ENCODE measurements around the gene FGF14.

DNA sequence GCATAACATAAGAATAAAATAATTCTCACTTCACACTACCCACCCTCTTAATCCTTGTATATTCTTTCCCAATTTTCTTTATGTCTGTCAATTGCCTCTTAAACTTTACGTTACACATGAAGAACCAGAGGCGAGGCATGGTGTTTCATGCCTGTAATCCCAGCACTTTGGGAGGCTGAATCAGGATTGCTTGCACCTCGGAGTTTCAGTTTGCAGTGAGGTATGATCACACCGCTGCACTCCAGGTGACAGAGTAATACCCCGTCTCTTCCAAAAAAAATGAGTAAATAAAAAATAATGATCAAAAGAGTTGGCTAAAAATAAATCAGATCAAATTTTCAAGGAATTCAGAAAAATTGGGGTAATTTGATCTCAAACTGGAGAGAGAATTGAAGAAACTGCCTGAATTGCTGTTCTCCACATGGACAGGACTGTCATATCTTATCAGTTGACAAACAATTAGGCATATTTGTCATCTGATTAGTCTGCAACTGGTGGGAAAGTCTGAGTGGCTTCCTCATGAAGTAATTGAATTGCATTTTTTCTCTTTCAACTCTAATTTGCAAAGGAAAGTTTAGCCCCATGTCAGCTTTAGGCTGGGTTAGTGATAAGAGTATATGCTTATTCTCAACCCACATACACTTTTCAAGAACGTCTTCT, 646.5 kb downstream of the FGF14 start:
- no peak for TF ChIP-seq POLR2A (IDR thresholded peaks at IDR 0.05)
- TF ChIP-seq, protein P1, sequence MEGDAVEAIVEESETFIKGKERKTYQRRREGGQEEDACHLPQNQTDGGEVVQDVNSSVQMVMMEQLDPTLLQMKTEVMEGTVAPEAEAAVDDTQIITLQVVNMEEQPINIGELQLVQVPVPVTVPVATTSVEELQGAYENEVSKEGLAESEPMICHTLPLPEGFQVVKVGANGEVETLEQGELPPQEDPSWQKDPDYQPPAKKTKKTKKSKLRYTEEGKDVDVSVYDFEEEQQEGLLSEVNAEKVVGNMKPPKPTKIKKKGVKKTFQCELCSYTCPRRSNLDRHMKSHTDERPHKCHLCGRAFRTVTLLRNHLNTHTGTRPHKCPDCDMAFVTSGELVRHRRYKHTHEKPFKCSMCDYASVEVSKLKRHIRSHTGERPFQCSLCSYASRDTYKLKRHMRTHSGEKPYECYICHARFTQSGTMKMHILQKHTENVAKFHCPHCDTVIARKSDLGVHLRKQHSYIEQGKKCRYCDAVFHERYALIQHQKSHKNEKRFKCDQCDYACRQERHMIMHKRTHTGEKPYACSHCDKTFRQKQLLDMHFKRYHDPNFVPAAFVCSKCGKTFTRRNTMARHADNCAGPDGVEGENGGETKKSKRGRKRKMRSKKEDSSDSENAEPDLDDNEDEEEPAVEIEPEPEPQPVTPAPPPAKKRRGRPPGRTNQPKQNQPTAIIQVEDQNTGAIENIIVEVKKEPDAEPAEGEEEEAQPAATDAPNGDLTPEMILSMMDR (IDR thresholded peaks at IDR 0.05): no peak
- no peak for TF ChIP-seq POLR2AphosphoS5 (IDR thresholded peaks at IDR 0.05)
